ENCODE measurements around the gene SFRP4.

GRCh38 chr7:37945336-37945735, 28.7 kb upstream of the SFRP4 start:
- no peak for TF ChIP-seq YY1 (IDR thresholded peaks at IDR 0.05; ENCODE audit: insufficient read depth, insufficient read length)
- no peak for TF ChIP-seq SUZ12 (IDR thresholded peaks at IDR 0.05; ENCODE audit: extremely low read depth, insufficient read depth, insufficient read length)

Data from NT2/D1 (cell line).